Panc1 (cell line): ENCODE measurements around the gene PLXNA2. TPM values are rescaled to one million over a fixed set of nuclear protein-coding genes. Genes with fewer than 3 reads are reported as not detected.

Experiments
- ATAC-seq: fragments of 200-7000 bp; cut with Tn5 transposase; 2 replicates; pipeline ENCODE4 v1.9.1; 2020; ENCODE audit warnings: mild to moderate bottlenecking, moderate library complexity
- BruUV-seq: library from RNA; stranded (reverse); fragments of 400-500 nt; replicated peaks from 2 replicates; lab custom pipeline; 2021; lab: Mats Ljungman, UMichigan
- CTCF ChIA-PET: fragments of 300-600 bp; sonication (Branson Sonifier 250); formaldehyde crosslinking; loops from one replicate; lab custom pipeline; 2022; ENCODE audit warnings: antibody characterized with exemption; lab: Charles Lee
- POLR2A ChIA-PET: fragments of 300-600 bp; sonication (Branson Sonifier 250); formaldehyde crosslinking; loops from one replicate; lab custom pipeline; 2022; ENCODE audit warnings: antibody characterized with exemption; lab: Charles Lee
- DNase-seq: peaks from one replicate; pipeline ENCODE4 v3.0.0-alpha.2; 2010; ENCODE audit warnings: low read depth, low spot score
- H3K27ac ChIP-seq: 2 replicates; pipeline ENCODE4 v1.5.1; 2011; ENCODE audit warnings: mild to moderate bottlenecking, low read length, inconsistent platforms
- H3K27me3 ChIP-seq: fragments of 200-500 bp; sonication (Bioruptor generic); 2 replicates; pipeline ENCODE4 v1.6.0; 2014; ENCODE audit warnings: low read length, inconsistent platforms; ENCODE audit not compliant: control insufficient read depth, insufficient read depth
- H3K36me3 ChIP-seq: fragments of 200-500 bp; sonication (Bioruptor generic); 2 replicates; pipeline ENCODE4 v1.5.1; 2014; ENCODE audit warnings: inconsistent platforms, mild to moderate bottlenecking, low read length, moderate library complexity; ENCODE audit not compliant: control insufficient read depth, insufficient read depth
- H3K4me1 ChIP-seq: 2 replicates; pipeline ENCODE4 v1.5.1; 2011; ENCODE audit warnings: inconsistent platforms, mild to moderate bottlenecking, low read length, moderate library complexity; ENCODE audit not compliant: control insufficient read depth, insufficient read depth
- H3K4me3 ChIP-seq, 2 experiments: 2 replicates each; pipeline ENCODE4 v1.5.1; 2011 to 2012; ENCODE audit warnings: low read depth in 2 of 2, low read length in 2 of 2, mild to moderate bottlenecking in 2 of 2, inconsistent platforms in 1 of 2, moderate library complexity in 1 of 2
- H3K9me3 ChIP-seq: fragments of 200-500 bp; sonication (Bioruptor generic); 2 replicates; pipeline ENCODE4 v1.5.1; 2014; ENCODE audit warnings: low read depth, mild to moderate bottlenecking, inconsistent platforms, low read length, moderate library complexity; ENCODE audit not compliant: control insufficient read depth, insufficient read depth
- POLR2AphosphoS5 ChIP-seq: IDR thresholded peaks from 2 replicates; pipeline ENCODE4 v1.6.1; 2012; ENCODE audit warnings: mild to moderate bottlenecking, low read depth, low read length, moderate library complexity
- SIN3A ChIP-seq: IDR thresholded peaks from 2 replicates; pipeline ENCODE4 v1.6.1; 2012; ENCODE audit warnings: low read depth, mild to moderate bottlenecking, low read length, moderate library complexity, borderline replicate concordance; ENCODE audit not compliant: insufficient read depth
- TCF7L2 ChIP-seq: IDR thresholded peaks from 2 replicates; pipeline ENCODE4 v1.6.1; 2011; ENCODE audit warnings: mild to moderate bottlenecking, low read depth, low read length, inconsistent platforms
- in situ Hi-C: cut with HindIII; loops from 2 replicates; pipeline ENCODE4 v1.10.0; 2016; ENCODE audit warnings: low sequenced_read_pairs, low pct_unique_long_range_greater_than_20kb
- intact Hi-C: fragments of 100-400 bp; cut with micrococcal nuclease; formaldehyde crosslinking; loops from one replicate; pipeline ENCODE4 v1.10.0; 2022; ENCODE audit not compliant: unreplicated experiment
- total RNA-seq: library from RNA; stranded (reverse); gene quantifications from one replicate; pipeline ENCODE4 v1.2.1, GENCODE V29; 2021; ENCODE audit not compliant: unreplicated experiment
- TF ChIP-seq, protein P1 (sequence below): fragments of 450-650 bp; IDR thresholded peaks from 2 replicates; pipeline ENCODE4 v1.5.1; 2017; ENCODE audit warnings: mild to moderate bottlenecking
- TF ChIP-seq, protein P2 (sequence below), 2 experiments: IDR thresholded peaks; 2 replicates each; pipeline ENCODE4 v1.6.1; 2011 to 2012; ENCODE audit warnings: low read depth in 2 of 2, control low read depth in 1 of 2, low read length in 1 of 2, mild to moderate bottlenecking in 1 of 2, moderate library complexity in 1 of 2; ENCODE audit not compliant: insufficient read depth in 1 of 2

Gene PLXNA2
- total RNA-seq, 1 experiment from 2014 or later = 0.98 TPM

DNA sequence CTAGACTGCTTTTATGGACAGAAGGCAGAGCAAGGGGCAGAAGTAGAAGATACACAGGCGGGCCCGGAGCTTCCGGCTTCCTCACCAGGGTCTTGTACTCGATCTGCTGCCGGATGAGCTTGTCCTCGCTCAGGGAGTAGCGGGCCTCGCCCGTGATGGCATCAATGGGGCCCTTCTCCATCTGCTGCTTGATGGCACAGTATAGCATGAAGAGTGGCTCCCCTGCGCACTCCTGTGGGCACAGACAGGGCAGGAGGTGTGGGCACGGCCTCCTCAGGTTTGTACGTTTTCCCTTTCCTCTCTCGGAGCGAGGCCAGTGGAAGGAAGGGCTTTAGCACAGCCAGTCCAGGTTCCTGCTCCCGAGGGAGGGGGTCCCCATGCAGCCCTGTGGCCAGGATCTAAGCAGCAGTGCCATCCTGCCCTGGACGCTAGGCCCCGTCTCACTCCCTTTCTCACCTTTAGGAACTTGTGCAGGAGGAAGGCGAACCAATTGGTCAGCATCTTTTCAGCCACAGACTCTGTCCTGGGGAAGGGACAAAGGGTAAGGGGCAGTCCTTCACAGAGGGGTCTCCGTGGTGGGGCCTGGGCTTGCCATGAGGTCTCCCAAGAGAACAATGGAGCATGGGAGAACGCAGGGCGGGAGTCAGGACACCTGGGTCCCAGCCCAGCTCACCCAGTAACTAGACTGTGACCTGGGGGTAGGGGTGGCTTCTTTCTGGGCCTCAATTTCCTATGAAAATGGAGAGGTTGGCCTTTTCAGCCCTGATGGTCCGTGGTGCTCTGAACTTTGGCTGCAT is 204.4 kb downstream of the PLXNA2 start:
- no TSS peak for BruUV-seq
- no peaks in the 10 kb centered on the region for H3K36me3 ChIP-seq
- no peak for ATAC-seq
- H3K4me3 ChIP-seq = no peak overlapping the region
- TF ChIP-seq SIN3A (no peak), POLR2AphosphoS5 (no peak), TCF7L2 (no peak)
- TF ChIP-seq, protein P1, sequence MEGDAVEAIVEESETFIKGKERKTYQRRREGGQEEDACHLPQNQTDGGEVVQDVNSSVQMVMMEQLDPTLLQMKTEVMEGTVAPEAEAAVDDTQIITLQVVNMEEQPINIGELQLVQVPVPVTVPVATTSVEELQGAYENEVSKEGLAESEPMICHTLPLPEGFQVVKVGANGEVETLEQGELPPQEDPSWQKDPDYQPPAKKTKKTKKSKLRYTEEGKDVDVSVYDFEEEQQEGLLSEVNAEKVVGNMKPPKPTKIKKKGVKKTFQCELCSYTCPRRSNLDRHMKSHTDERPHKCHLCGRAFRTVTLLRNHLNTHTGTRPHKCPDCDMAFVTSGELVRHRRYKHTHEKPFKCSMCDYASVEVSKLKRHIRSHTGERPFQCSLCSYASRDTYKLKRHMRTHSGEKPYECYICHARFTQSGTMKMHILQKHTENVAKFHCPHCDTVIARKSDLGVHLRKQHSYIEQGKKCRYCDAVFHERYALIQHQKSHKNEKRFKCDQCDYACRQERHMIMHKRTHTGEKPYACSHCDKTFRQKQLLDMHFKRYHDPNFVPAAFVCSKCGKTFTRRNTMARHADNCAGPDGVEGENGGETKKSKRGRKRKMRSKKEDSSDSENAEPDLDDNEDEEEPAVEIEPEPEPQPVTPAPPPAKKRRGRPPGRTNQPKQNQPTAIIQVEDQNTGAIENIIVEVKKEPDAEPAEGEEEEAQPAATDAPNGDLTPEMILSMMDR = no peak
- TF ChIP-seq, protein P2, sequence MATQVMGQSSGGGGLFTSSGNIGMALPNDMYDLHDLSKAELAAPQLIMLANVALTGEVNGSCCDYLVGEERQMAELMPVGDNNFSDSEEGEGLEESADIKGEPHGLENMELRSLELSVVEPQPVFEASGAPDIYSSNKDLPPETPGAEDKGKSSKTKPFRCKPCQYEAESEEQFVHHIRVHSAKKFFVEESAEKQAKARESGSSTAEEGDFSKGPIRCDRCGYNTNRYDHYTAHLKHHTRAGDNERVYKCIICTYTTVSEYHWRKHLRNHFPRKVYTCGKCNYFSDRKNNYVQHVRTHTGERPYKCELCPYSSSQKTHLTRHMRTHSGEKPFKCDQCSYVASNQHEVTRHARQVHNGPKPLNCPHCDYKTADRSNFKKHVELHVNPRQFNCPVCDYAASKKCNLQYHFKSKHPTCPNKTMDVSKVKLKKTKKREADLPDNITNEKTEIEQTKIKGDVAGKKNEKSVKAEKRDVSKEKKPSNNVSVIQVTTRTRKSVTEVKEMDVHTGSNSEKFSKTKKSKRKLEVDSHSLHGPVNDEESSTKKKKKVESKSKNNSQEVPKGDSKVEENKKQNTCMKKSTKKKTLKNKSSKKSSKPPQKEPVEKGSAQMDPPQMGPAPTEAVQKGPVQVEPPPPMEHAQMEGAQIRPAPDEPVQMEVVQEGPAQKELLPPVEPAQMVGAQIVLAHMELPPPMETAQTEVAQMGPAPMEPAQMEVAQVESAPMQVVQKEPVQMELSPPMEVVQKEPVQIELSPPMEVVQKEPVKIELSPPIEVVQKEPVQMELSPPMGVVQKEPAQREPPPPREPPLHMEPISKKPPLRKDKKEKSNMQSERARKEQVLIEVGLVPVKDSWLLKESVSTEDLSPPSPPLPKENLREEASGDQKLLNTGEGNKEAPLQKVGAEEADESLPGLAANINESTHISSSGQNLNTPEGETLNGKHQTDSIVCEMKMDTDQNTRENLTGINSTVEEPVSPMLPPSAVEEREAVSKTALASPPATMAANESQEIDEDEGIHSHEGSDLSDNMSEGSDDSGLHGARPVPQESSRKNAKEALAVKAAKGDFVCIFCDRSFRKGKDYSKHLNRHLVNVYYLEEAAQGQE (IDR thresholded peaks at IDR 0.05; ENCODE audit: insufficient read depth in 1 of 2, low read depth in 2 of 2, low read length in 1 of 2) = no peak
- intact Hi-C loops = no loop called here
- ChIA-PET POLR2A (no interaction called here), CTCF (interaction anchor here (1.8 kb wide), 1 partner anchor 205 kb away, joined by 4 read pairs; no protein-coding TSS in a partner anchor)
- no peaks in the 10 kb centered on the region for H3K9me3 ChIP-seq
- no peak for DNase-seq
- no peak overlapping the region for H3K27ac ChIP-seq
- in situ Hi-C loops = no loop called here
- H3K27me3 ChIP-seq = peaks cover 6% of the 10 kb centered on the region
- H3K4me1 ChIP-seq = no peaks in the 10 kb centered on the region

GRCh38 chr1:208038303-208038702 is 205.9 kb downstream of the PLXNA2 start:
- Histone ChIP-seq H3K27me3 (peaks cover 6% of the 10 kb centered on the region), H3K4me3 (no peak overlapping the region), H3K36me3 (no peaks in the 10 kb centered on the region), H3K9me3 (no peaks in the 10 kb centered on the region), H3K27ac (no peak overlapping the region), H3K4me1 (no peaks in the 10 kb centered on the region)
- intact Hi-C loops = no loop called here
- TF ChIP-seq SIN3A = no peak
- TF ChIP-seq, protein P1 = no peak
- TF ChIP-seq POLR2AphosphoS5 = no peak
- TF ChIP-seq, protein P2 (IDR thresholded peaks at IDR 0.05; ENCODE audit: insufficient read depth in 1 of 2, low read depth in 2 of 2, low read length in 1 of 2) = no peak
- no peak for TF ChIP-seq TCF7L2
- ChIA-PET CTCF (no interaction called here), POLR2A (no interaction called here)
- DNase-seq = no peak
- in situ Hi-C loops = no loop called here
- no TSS peak for BruUV-seq
- ATAC-seq = no peak
